ENCODE data around the gene GTF2A2. TPM values are rescaled to one million over a fixed set of nuclear protein-coding genes. Genes with fewer than 3 reads are reported as not detected.
"Not testable (repeated sequence)": the region's sequence is repeated elsewhere in the genome, so short reads cannot be mapped to it uniquely, and the experiment has no call there.

GTF2A2 gene
- total RNA-seq, 5 donors from 2014 or later (not counting 1 experiment from before 2014, with no cell fraction given) = 44.1 to 70.6 (median 53.3) TPM

GRCh38 chr15:59645812-59646211 lies 11.5 kb downstream of the GTF2A2 start:
- POLR2A ChIA-PET = interaction anchor here in 1 of 2 donors (0.6 kb wide), 1 partner anchor 34 kb away, joined by 3 read pairs; no protein-coding TSS in a partner anchor
- peaks cover 0 to 47% of the 10 kb centered on the region in 2 donors for H3K36me3 ChIP-seq (ENCODE audit: control insufficient read depth in 2 of 2, extremely low read depth in 1 of 2, insufficient read depth in 1 of 2, low read length in 1 of 2)
- H3K27me3 Mint-ChIP-seq; H3K4me1 ChIP-seq (ENCODE audit: control insufficient read depth in 1 of 2, extremely low read depth in 1 of 2, insufficient read depth in 2 of 2, low read length in 2 of 2); H3K9me3 ChIP-seq; CTCF ChIA-PET; H3K4me1 Mint-ChIP-seq; H3K27ac Mint-ChIP-seq; H3K9me3 Mint-ChIP-seq; DNase-seq; ATAC-seq (replicated peaks in 1 of 4); H3K27ac ChIP-seq (ENCODE audit: low read length); H3K4me3 Mint-ChIP-seq; H3K4me3 ChIP-seq (ENCODE audit: control insufficient read depth in 1 of 2, extremely low read depth in 1 of 2, low read length in 1 of 2); H3K27me3 ChIP-seq (replicated peaks in 1 of 2; ENCODE audit: control insufficient read depth in 2 of 2, extremely low read depth in 1 of 2, insufficient read depth in 2 of 2, low read length in 1 of 2): not testable (repeated sequence)
- H3K36me3 Mint-ChIP-seq = peaks cover 23% of the 10 kb centered on the region
- 99% methylated on average over 6 of the region's 9 CpGs for WGBS (ENCODE audit: insufficient coverage)

DNA sequence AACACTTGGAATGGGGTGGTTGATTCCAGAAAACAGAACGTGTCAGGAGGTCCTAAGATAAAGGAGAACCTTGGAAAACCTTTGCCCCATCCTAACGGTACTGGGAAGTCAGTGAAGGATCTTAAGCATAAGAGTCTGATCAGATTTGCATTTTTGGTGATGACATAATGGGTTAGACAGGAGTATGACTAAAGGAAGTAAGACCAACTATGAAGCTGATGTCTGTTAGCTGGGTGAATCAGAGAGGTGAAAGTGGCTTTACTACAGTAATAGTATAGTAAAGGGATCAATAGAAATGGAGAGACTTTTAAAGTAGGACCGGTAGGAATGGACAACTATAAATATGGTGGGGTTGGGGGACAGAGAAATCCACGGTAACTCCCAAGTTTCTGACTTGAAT lies 12.6 kb downstream of the GTF2A2 start:
- H3K27me3 Mint-ChIP-seq = no peaks in the 10 kb centered on the region
- H3K27ac ChIP-seq (ENCODE audit: low read length) = no peak overlapping the region
- ChIA-PET CTCF (no interaction called here), POLR2A (interaction anchor here in 1 of 2 donors (1.4 kb wide), 1 partner anchor 10 kb away, joined by 4 read pairs; no protein-coding TSS in a partner anchor)
- H3K4me3 ChIP-seq (ENCODE audit: control insufficient read depth in 1 of 2, extremely low read depth in 1 of 2, low read length in 1 of 2) = no peak overlapping the region
- DNase-seq = no peak
- peaks cover 22% of the 10 kb centered on the region for H3K36me3 Mint-ChIP-seq
- no peaks in the 10 kb centered on the region for H3K27me3 ChIP-seq (replicated peaks in 1 of 2; ENCODE audit: control insufficient read depth in 2 of 2, extremely low read depth in 1 of 2, insufficient read depth in 2 of 2, low read length in 1 of 2)
- H3K27ac Mint-ChIP-seq = no peak overlapping the region
- H3K36me3 ChIP-seq (ENCODE audit: control insufficient read depth in 2 of 2, extremely low read depth in 1 of 2, insufficient read depth in 1 of 2, low read length in 1 of 2) = peaks cover 0 to 41% of the 10 kb centered on the region in 2 donors
- H3K9me3 Mint-ChIP-seq = no peaks in the 10 kb centered on the region
- H3K9me3 ChIP-seq = no peaks in the 10 kb centered on the region
- WGBS (ENCODE audit: insufficient coverage) = 96% methylated on average over 4 of the region's 4 CpGs
- no peaks in the 10 kb centered on the region for H3K4me1 ChIP-seq (ENCODE audit: control insufficient read depth in 1 of 2, extremely low read depth in 1 of 2, insufficient read depth in 2 of 2, low read length in 2 of 2)
- ATAC-seq (replicated peaks in 1 of 4) = no peak
- H3K4me3 Mint-ChIP-seq = no peak overlapping the region
- peaks cover 0 to 3% (median 1%) of the 10 kb centered on the region in 3 donors for H3K4me1 Mint-ChIP-seq

- H3K9me3 ChIP-seq = no peaks in the 10 kb centered on the region
- H3K27me3 ChIP-seq (replicated peaks in 1 of 2; ENCODE audit: control insufficient read depth in 2 of 2, extremely low read depth in 1 of 2, insufficient read depth in 2 of 2, low read length in 1 of 2) = no peaks in the 10 kb centered on the region
- Mint-ChIP-seq H3K4me3 (no peak overlapping the region), H3K27me3 (no peaks in the 10 kb centered on the region), H3K9me3 (no peaks in the 10 kb centered on the region), H3K27ac (no peak overlapping the region), H3K36me3 (peaks cover 31% of the 10 kb centered on the region), H3K4me1 (no peaks in the 10 kb centered on the region)
- H3K4me1 ChIP-seq (ENCODE audit: control insufficient read depth in 1 of 2, extremely low read depth in 1 of 2, insufficient read depth in 2 of 2, low read length in 2 of 2) = no peaks in the 10 kb centered on the region
- H3K36me3 ChIP-seq (ENCODE audit: control insufficient read depth in 2 of 2, extremely low read depth in 1 of 2, insufficient read depth in 1 of 2, low read length in 1 of 2) = peaks cover 0 to 44% of the 10 kb centered on the region in 2 donors
- CTCF ChIA-PET = interaction anchor here in 1 of 2 donors (0.9 kb wide), 1 partner anchor 10 kb away, joined by 3 read pairs; no protein-coding TSS in a partner anchor
- H3K27ac ChIP-seq (ENCODE audit: low read length) = no peak overlapping the region
- DNase-seq (no peak), ATAC-seq (replicated peaks in 1 of 4) (no peak)
- no CpG with 5 or more reads among the region's 2 CpGs for WGBS (ENCODE audit: insufficient coverage)
- POLR2A ChIA-PET = interaction anchor here in 1 of 2 donors (0.7 kb wide), 1 partner anchor 1199 kb away, joined by 3 read pairs; no protein-coding TSS in a partner anchor
- no peak overlapping the region for H3K4me3 ChIP-seq (ENCODE audit: control insufficient read depth in 1 of 2, extremely low read depth in 1 of 2, low read length in 1 of 2)
These were observed 15.0 kb downstream of the GTF2A2 start for GRCh38 chr15:59642351-59642750.

GRCh38 chr15:59637507-59637906 lies 19.8 kb downstream of the GTF2A2 start:
- H3K4me1 ChIP-seq (ENCODE audit: control insufficient read depth in 1 of 2, extremely low read depth in 1 of 2, insufficient read depth in 2 of 2, low read length in 2 of 2); H3K9me3 Mint-ChIP-seq; DNase-seq; H3K27ac Mint-ChIP-seq; H3K27ac ChIP-seq (ENCODE audit: low read length); H3K9me3 ChIP-seq; H3K27me3 Mint-ChIP-seq; H3K4me3 Mint-ChIP-seq; H3K4me1 Mint-ChIP-seq; H3K4me3 ChIP-seq (ENCODE audit: control insufficient read depth in 1 of 2, extremely low read depth in 1 of 2, low read length in 1 of 2); ATAC-seq (replicated peaks in 1 of 4); H3K27me3 ChIP-seq (replicated peaks in 1 of 2; ENCODE audit: control insufficient read depth in 2 of 2, extremely low read depth in 1 of 2, insufficient read depth in 2 of 2, low read length in 1 of 2): not testable (repeated sequence)
- POLR2A ChIA-PET = interaction anchor here in 1 of 2 donors (0.6 kb wide), 1 partner anchor 867 kb away, joined by 4 read pairs; no protein-coding TSS in a partner anchor
- H3K36me3 ChIP-seq (ENCODE audit: control insufficient read depth in 2 of 2, extremely low read depth in 1 of 2, insufficient read depth in 1 of 2, low read length in 1 of 2) = peaks cover 8 to 22% of the 10 kb centered on the region in 2 donors
- WGBS (ENCODE audit: insufficient coverage) = no CpG with 5 or more reads among the region's 2 CpGs
- H3K36me3 Mint-ChIP-seq = peaks cover 33% of the 10 kb centered on the region
- CTCF ChIA-PET = interaction anchor here in 1 of 2 donors (0.6 kb wide), 1 partner anchor 346 kb away, joined by 4 read pairs; no protein-coding TSS in a partner anchor

- DNase-seq (no peak), ATAC-seq (replicated peaks in 1 of 4) (no peak)
- Mint-ChIP-seq H3K4me1 (no peaks in the 10 kb centered on the region), H3K4me3 (no peak overlapping the region), H3K36me3 (peaks cover 33% of the 10 kb centered on the region), H3K27ac (no peak overlapping the region), H3K9me3 (no peaks in the 10 kb centered on the region), H3K27me3 (no peaks in the 10 kb centered on the region)
- no peak overlapping the region for H3K4me3 ChIP-seq (ENCODE audit: control insufficient read depth in 1 of 2, extremely low read depth in 1 of 2, low read length in 1 of 2)
- no peaks in the 10 kb centered on the region for H3K9me3 ChIP-seq
- ChIA-PET POLR2A (no interaction called here), CTCF (no interaction called here)
- no peaks in the 10 kb centered on the region for H3K4me1 ChIP-seq (ENCODE audit: control insufficient read depth in 1 of 2, extremely low read depth in 1 of 2, insufficient read depth in 2 of 2, low read length in 2 of 2)
- peaks cover 0 to 3% of the 10 kb centered on the region in 2 experiments for H3K27me3 ChIP-seq (replicated peaks in 1 of 2; ENCODE audit: control insufficient read depth in 2 of 2, extremely low read depth in 1 of 2, insufficient read depth in 2 of 2, low read length in 1 of 2)
- H3K36me3 ChIP-seq (ENCODE audit: control insufficient read depth in 2 of 2, extremely low read depth in 1 of 2, insufficient read depth in 1 of 2, low read length in 1 of 2) = peaks cover 8 to 14% of the 10 kb centered on the region in 2 donors
- WGBS (ENCODE audit: insufficient coverage) = no CpG with 5 or more reads among the region's 3 CpGs
- no peak overlapping the region for H3K27ac ChIP-seq (ENCODE audit: low read length)
These were observed 21.1 kb downstream of the GTF2A2 start for GRCh38 chr15:59636184-59636583.

- H3K36me3 Mint-ChIP-seq = peaks cover 19% of the 10 kb centered on the region
- Histone ChIP-seq H3K4me1 (ENCODE audit: control insufficient read depth in 1 of 2, extremely low read depth in 1 of 2, insufficient read depth in 2 of 2, low read length in 2 of 2) (no peaks in the 10 kb centered on the region), H3K4me3 (ENCODE audit: control insufficient read depth in 1 of 2, extremely low read depth in 1 of 2, low read length in 1 of 2) (no peak overlapping the region), H3K36me3 (ENCODE audit: control insufficient read depth in 2 of 2, extremely low read depth in 1 of 2, insufficient read depth in 1 of 2, low read length in 1 of 2) (peaks cover 0 to 8% of the 10 kb centered on the region in 2 donors), H3K9me3 (no peaks in the 10 kb centered on the region), H3K27ac (ENCODE audit: low read length) (no peak overlapping the region), H3K27me3 (replicated peaks in 1 of 2; ENCODE audit: control insufficient read depth in 2 of 2, extremely low read depth in 1 of 2, insufficient read depth in 2 of 2, low read length in 1 of 2) (peaks cover 0 to 11% of the 10 kb centered on the region in 2 experiments)
- no peak overlapping the region for H3K4me3 Mint-ChIP-seq
- ChIA-PET CTCF (no interaction called here), POLR2A (no interaction called here)
- 92% methylated on average over 4 of the region's 4 CpGs for WGBS (ENCODE audit: insufficient coverage)
- ATAC-seq (replicated peaks in 1 of 4) (no peak), DNase-seq (no peak)
- no peak overlapping the region for H3K27ac Mint-ChIP-seq
- no peaks in the 10 kb centered on the region for H3K4me1 Mint-ChIP-seq
- no peaks in the 10 kb centered on the region for H3K27me3 Mint-ChIP-seq
- no peaks in the 10 kb centered on the region for H3K9me3 Mint-ChIP-seq
These were observed 24.6 kb downstream of the GTF2A2 start for GRCh38 chr15:59632714-59633113.

Data from T-cell (primary cell).